Neural progenitor cell (in vitro differentiated cells): ENCODE results near the gene MTHFD2L. TPM values are rescaled to one million over a fixed set of nuclear protein-coding genes. Genes with fewer than 3 reads are reported as not detected.

ENCODE experiments used
- DNase-seq: peaks from one replicate; pipeline ENCODE4 v3.0.0-alpha.2; 2016; ENCODE audit warnings: low spot score
- H2AFZ ChIP-seq: fragments of 200-600 bp; sonication (generic); replicated peaks from 2 replicates; pipeline ENCODE4 v1.6.1; 2016; ENCODE audit warnings: antibody characterized with exemption
- H3F3A ChIP-seq: fragments of 200-600 bp; sonication (generic); 2 replicates; pipeline ENCODE4 v1.6.1; 2016; ENCODE audit warnings: antibody characterized with exemption, low read depth
- H3K27ac ChIP-seq: fragments of 200-600 bp; sonication (generic); 2 replicates; pipeline ENCODE4 v1.5.1; 2016; ENCODE audit warnings: mild to moderate bottlenecking
- H3K27me3 ChIP-seq: fragments of 200-600 bp; sonication (generic); 2 replicates; pipeline ENCODE4 v1.6.1; 2016; ENCODE audit warnings: mild to moderate bottlenecking, moderate library complexity
- H3K36me3 ChIP-seq: fragments of 200-600 bp; sonication (generic); 2 replicates; pipeline ENCODE4 v1.5.1; 2016
- H3K4me1 ChIP-seq: fragments of 200-600 bp; sonication (generic); 2 replicates; pipeline ENCODE4 v1.6.1; 2016; ENCODE audit warnings: mixed run types
- H3K4me2 ChIP-seq: fragments of 200-600 bp; sonication (generic); 2 replicates; pipeline ENCODE4 v1.6.1; 2016
- H3K4me3 ChIP-seq: fragments of 200-600 bp; sonication (generic); 2 replicates; pipeline ENCODE4 v1.5.1; 2016
- H3K79me2 ChIP-seq: fragments of 200-600 bp; sonication (generic); 2 replicates; pipeline ENCODE4 v1.6.1; 2016; ENCODE audit warnings: low read depth
- H3K9ac ChIP-seq: fragments of 200-600 bp; sonication (generic); 2 replicates; pipeline ENCODE4 v1.6.1; 2016
- H3K9me3 ChIP-seq: fragments of 200-600 bp; sonication (generic); 2 replicates; pipeline ENCODE4 v1.5.1; 2016; ENCODE audit warnings: low read depth
- H4K20me1 ChIP-seq: fragments of 200-600 bp; sonication (generic); 2 replicates; pipeline ENCODE4 v1.6.1; 2016; ENCODE audit warnings: low read depth
- H3K27ac Mint-ChIP-seq: 3 replicates; pipeline ENCODE4 v1.8.0; 2021; ENCODE audit warnings: mixed read lengths
- H3K27me3 Mint-ChIP-seq: 2 replicates; pipeline ENCODE4 v1.8.0; 2022; ENCODE audit warnings: low read depth, mild to moderate bottlenecking, inconsistent platforms, moderate library complexity, mixed read lengths; ENCODE audit not compliant: insufficient read depth
- H3K36me3 Mint-ChIP-seq: 3 replicates; pipeline ENCODE4 v1.8.0; 2021; ENCODE audit warnings: mixed read lengths
- H3K4me1 Mint-ChIP-seq: 3 replicates; pipeline ENCODE4 v1.8.0; 2021; ENCODE audit warnings: mixed read lengths
- H3K4me3 Mint-ChIP-seq: 3 replicates; pipeline ENCODE4 v1.8.0; 2021; ENCODE audit warnings: mild to moderate bottlenecking, moderate library complexity, mixed read lengths
- H3K9me3 Mint-ChIP-seq: 3 replicates; pipeline ENCODE4 v1.8.0; 2020; ENCODE audit warnings: mixed read lengths
- CTCF ChIP-seq: fragments of 200-600 bp; sonication (generic); IDR thresholded peaks from 2 replicates; pipeline ENCODE4 v1.5.1; 2017; ENCODE audit warnings: antibody characterized with exemption, mild to moderate bottlenecking
- EZH2 ChIP-seq: fragments of 200-600 bp; sonication (generic); IDR thresholded peaks from 2 replicates; pipeline ENCODE4 v1.6.1; 2017; ENCODE audit warnings: antibody characterized with exemption, mild to moderate bottlenecking, moderate library complexity
- EZH2phosphoT487 ChIP-seq: fragments of 200-600 bp; sonication (generic); IDR thresholded peaks from 2 replicates; pipeline ENCODE4 v1.6.1; 2017; ENCODE audit warnings: antibody characterized with exemption
- total RNA-seq: library from RNA; depleted of rRNA; stranded (reverse); fragments of >200 nt; gene quantifications from 2 replicates; pipeline ENCODE4 v1.2.3, GENCODE V29; 2015; ENCODE audit warnings: low replicate concordance

Gene MTHFD2L
- total RNA-seq, 1 donor from 2014 or later, result 22.1 TPM

GRCh38 chr4:74158466-74159142 is 686 bp downstream of the MTHFD2L start:
- H2AFZ ChIP-seq, result peak overlapping the region; percentile 85
- peaks cover 34% of the 10 kb centered on the region for H3K27me3 ChIP-seq
- H3K79me2 ChIP-seq, result peaks cover 34% of the 10 kb centered on the region
- Mint-ChIP-seq H3K27me3 (no peaks in the 10 kb centered on the region), H3K4me3 (peak overlapping the region; percentile 91), H3K36me3 (peaks cover 12% of the 10 kb centered on the region), H3K27ac (peak overlapping the region; percentile 97), H3K4me1 (peaks cover 33% of the 10 kb centered on the region), H3K9me3 (no peaks in the 10 kb centered on the region)
- no peaks in the 10 kb centered on the region for H3K9me3 ChIP-seq
- peaks cover 18% of the 10 kb centered on the region for H3K4me1 ChIP-seq
- H3K36me3 ChIP-seq, result no peaks in the 10 kb centered on the region
- H3K4me3 ChIP-seq, result peak overlapping the region; percentile 66
- peaks cover 20% of the 10 kb centered on the region for H3F3A ChIP-seq
- no peak overlapping the region for H3K27ac ChIP-seq
- TF ChIP-seq EZH2phosphoT487 (no peak), EZH2 (peak; percentile 34)
- no peak for DNase-seq
- no peak overlapping the region for H3K9ac ChIP-seq
- H3K4me2 ChIP-seq, result peak overlapping the region; percentile 93
- H4K20me1 ChIP-seq, result peaks cover 28% of the 10 kb centered on the region

- Histone ChIP-seq H3K36me3 (no peaks in the 10 kb centered on the region), H3K4me1 (peaks cover 18% of the 10 kb centered on the region), H3K9ac (no peak overlapping the region), H3K27me3 (peaks cover 34% of the 10 kb centered on the region), H2AFZ (no peak overlapping the region), H4K20me1 (peaks cover 28% of the 10 kb centered on the region), H3K79me2 (peaks cover 34% of the 10 kb centered on the region), H3K4me3 (peak overlapping the region; percentile 66), H3K9me3 (no peaks in the 10 kb centered on the region), H3K27ac (no peak overlapping the region), H3F3A (peaks cover 20% of the 10 kb centered on the region), H3K4me2 (peak overlapping the region; percentile 93)
- Mint-ChIP-seq H3K27ac (no peak overlapping the region), H3K27me3 (no peaks in the 10 kb centered on the region), H3K4me1 (peaks cover 33% of the 10 kb centered on the region), H3K36me3 (peaks cover 15% of the 10 kb centered on the region), H3K9me3 (no peaks in the 10 kb centered on the region), H3K4me3 (peak overlapping the region; percentile 91)
- no peak for DNase-seq
- TF ChIP-seq EZH2 (no peak), CTCF (no peak), EZH2phosphoT487 (no peak)
Observed at GRCh38 chr4:74159143-74159709, 1.3 kb downstream of the MTHFD2L start.

- Histone ChIP-seq H3K4me3 (no peak overlapping the region), H3K27me3 (peaks cover 34% of the 10 kb centered on the region), H3F3A (peaks cover 20% of the 10 kb centered on the region), H4K20me1 (peaks cover 28% of the 10 kb centered on the region), H3K9ac (no peak overlapping the region), H3K36me3 (no peaks in the 10 kb centered on the region), H3K27ac (no peak overlapping the region), H3K4me1 (peaks cover 18% of the 10 kb centered on the region), H3K9me3 (no peaks in the 10 kb centered on the region), H3K79me2 (peaks cover 34% of the 10 kb centered on the region), H3K4me2 (no peak overlapping the region), H2AFZ (no peak overlapping the region)
- TF ChIP-seq EZH2 (no peak), EZH2phosphoT487 (peak; percentile 99), CTCF (no peak)
- Mint-ChIP-seq H3K9me3 (no peaks in the 10 kb centered on the region), H3K27me3 (no peaks in the 10 kb centered on the region), H3K27ac (no peak overlapping the region), H3K4me1 (peaks cover 25% of the 10 kb centered on the region), H3K4me3 (no peak overlapping the region), H3K36me3 (peaks cover 19% of the 10 kb centered on the region)
- DNase-seq, result peak; percentile 39
Observed at GRCh38 chr4:74161666-74162450, 3.9 kb downstream of the MTHFD2L start.
